DMS53 treated with DMSO at 0.1 percent for 48 hours (cell line): Measurements from ENCODE around the gene RCAN3.
"Not testable (repeated sequence)": the region's sequence is repeated elsewhere in the genome, so short reads cannot be mapped to it uniquely, and the experiment has no call there.

Source experiments
- DNase-seq: peaks from one replicate; lab custom pipeline; 2025; ENCODE audit not compliant: unreplicated experiment; lab: John Stamatoyannopoulos, UW

The RCAN3 gene

DNA sequence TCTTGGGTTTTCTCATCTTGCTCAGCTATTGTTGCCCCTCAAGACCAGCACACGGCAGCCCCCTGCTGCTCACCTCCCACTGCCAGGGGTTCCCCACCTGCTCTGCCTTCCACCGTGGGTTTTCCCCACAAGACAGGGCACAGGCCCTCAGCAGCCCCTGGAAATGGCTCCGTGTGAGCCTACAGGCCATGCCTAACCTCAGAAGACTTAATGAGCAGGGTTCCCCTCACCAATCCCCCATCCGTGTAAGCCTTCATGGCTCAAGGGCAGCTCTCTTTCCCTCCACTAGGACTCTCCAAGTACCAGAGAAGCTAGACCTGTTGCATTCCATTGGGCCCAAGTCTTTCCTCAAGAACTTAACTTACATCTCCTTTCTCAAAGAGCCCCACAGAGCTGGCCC, 18.4 kb upstream of the RCAN3 start:
- DNase-seq: no peak

DNA sequence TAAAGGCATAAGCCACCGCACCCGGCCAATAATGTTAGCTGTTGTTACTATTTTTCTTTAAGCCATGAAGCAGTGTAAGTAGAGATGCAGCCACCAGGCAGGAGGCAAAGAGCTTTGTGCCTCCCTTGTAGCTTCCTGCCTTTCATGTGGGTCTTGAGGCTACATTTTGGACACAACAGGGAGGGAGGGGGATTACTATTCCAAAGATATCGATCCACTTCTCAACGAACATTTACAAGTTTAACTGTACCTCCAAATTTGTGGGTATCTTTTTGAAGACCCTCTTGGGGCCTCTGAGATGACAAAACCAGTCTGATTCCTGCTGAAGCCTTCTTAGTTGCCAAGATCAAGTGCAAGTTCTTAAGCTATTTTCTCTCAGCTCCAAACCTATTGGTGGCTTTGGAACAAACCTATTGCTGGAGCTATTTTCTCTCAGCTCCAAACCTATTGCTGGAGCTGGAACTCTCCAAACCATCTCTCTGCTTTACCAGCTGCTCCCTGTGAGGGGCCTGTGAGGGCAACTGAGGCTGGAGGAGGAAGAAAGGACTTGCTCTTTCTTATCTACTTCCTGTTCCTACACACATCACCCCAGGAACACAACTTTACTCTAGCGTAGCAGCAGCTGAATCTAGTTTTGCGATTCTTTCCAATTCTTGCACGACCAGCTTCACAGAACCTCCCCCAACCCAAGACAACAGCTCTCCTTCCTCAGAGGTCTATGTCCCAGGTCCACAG, 16.1 kb upstream of the RCAN3 start:
- no peak for DNase-seq

DNA sequence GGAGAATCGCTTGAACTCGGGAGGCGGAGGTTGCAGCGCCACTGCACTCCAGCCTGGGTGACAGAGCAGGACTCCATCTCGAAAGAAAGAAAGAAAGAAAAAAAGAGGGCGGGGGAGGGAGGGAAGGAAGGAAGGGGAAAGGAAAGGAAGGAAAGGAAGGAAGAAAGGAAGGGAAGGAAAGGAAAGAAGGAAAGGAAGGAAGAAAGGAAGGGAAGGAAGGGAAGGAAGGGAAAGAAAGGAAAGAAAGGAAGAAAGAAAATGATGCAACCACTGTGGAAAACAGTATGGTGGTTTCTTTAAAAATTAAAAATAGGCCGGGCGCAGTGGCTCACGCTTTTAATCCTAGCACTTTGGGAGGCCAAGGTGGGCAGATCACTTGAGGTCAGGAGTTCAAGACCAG, 15.2 kb upstream of the RCAN3 start:
- DNase-seq: no peak

DNA sequence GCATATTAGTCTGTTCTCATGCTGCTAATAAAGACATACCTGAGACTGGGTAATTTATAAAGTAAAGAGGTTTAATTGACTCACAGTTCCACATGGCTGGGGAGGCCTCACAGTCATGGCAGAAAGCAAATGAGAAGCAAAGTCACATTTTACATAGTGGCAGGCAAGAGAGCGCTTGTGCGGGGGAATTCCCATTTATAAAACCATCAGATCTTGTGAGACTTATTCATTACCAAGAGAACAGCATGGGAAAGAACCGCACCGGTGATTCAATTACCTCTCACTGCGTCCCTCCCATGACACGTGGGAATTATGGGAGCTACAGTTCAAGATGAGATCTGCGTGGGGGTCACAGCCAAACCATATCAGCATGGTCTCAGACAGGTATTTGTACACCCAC, 14.5 kb upstream of the RCAN3 start:
- DNase-seq: not testable (repeated sequence)

DNA sequence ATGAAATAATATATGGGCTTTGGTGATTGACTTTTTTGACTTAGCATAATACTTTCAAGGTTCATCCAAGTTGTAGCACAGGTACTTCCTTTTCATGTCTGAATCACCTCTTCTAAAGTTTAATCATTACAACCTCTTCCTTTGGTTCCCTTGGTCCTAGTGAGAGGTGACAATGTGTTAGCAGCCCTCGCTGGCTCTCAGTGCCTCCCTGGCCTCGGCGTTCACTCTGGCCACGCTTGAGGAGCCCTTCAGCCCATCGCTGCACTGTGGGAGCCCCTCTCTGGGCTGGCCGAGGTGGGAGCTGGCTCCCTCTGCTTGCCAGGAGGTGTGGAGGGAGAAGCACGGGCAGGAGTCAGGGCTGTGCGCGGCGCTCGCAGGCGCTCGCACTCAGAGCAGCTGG, 13.0 kb upstream of the RCAN3 start:
- no peak for DNase-seq

DNA sequence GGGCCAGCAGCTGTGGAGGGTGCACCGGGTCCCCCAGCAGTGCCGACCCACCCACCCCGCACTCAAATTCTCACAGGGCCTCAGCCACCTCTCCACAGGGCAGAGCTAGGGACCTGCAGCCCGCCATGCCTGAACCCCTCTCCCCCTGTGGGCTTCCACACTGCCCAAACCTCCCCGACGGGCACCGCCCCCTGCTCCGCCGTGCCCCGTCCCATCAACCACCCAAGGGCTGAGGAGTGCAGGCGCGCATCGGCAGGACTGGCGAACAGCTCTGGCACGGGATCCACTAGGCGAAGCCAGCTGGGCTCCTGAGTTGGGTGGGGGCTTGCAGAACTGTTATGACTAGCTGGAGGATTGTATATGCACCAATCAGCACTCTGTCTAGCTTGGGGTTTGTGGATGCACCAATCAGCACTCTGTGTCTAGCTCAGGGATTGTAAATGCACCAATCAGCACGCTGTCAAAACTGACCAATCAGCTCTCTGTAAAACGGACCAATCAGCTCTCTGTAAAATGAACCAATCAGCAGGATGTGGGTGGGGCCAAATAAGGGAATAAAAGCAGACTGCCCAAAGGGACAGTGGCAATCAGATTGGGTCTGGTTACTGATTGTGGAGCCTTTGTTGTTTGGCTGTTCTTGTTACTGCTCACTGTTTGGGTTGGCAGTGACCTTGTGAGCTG, 12.4 kb upstream of the RCAN3 start:
- no peak for DNase-seq

DNA sequence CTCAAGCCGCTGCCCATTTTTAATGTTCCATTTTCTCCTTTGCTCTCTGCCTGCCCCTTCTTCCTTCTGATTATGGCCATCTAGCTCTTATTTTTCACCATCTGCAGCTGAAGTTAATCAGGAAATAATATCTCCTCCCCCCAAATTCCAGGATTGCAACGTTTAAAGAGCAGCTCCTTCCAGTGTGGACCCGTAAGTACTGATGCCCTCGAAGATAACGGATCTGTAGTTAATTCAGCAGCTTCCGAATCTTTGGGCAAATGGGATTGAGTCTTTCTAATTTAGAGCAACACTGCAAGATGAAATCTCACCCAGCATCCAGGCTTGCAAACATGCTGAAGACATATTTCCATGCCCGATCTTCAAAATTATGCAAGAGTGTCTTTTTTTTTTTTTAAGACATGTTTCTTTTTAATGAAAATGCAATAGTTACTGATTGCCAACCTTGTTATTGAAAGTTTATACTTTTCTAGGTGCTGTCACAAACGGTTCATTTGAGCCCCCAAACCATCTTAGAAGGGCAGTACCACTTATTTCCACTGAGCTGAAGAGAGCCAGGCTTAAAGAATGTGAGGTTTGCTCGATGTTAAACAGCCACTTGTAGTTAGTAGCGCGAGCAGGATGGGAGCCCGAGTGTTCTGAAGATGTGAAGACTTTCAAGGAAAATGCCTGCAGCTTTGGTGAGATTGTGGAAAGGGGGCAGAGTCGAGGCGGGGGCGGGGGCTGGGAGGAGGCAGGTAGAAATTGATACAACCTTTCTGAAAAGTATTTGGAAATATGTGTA, 10.9 kb upstream of the RCAN3 start:
- DNase-seq: no peak

DNA sequence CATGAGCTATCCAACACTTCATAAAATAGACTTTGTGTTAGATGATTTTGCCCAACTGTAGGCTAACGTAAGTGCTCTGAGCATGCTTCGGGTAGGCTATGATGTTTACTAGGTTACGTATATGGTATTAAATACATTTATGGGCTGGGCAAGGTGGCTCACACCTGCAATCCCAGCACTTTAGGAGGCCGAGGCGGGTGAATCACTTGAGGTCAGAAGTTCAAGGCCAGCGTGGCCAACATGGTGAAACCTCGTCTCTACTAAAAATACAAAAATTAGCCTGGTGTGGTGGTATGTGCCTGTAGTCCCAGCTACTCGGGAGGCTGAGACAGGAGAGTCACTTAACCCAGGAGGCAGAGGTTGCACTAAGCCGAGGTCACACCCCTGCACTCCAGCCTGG, 9.7 kb upstream of the RCAN3 start:
- DNase-seq: not testable (repeated sequence)

DNA sequence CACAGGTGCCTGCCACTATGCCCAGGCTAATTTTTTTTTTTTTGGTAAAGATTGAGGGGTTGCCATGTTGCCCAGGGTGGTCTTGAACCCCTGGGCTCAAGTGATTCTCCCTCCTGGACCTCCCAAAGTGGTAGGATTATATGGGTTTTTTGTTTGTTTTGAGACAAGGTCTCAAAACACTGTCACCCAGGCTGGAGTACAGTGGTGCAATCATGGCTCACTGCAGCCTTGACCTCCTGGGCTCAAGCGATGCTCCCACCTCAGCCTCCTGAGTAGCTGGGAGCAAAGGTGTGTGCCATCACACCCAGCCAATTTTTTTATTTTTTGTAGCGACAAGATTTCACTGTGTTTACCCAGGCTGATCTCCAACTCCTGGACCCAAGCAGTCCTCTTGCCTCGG, 8.9 kb upstream of the RCAN3 start:
- DNase-seq: no peak

DNA sequence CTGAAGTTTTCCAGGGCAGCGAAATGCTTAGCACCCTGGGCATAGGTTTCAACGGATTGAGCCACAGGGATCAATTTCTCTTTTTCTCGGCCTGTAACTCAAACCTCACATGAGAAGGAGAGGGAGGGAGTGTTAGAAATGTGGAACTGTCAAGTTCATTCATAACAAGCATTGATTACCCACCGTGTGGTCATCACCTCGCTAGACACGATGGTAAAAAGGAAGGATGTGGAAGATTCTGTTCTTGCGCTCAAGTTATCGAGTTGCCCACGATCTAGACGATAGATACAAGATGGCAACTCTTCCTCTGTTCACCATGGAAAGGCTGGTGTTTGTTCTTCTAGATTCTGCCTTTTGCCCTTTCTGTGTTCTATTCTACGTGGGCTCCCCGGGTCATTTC, 4.0 kb upstream of the RCAN3 start:
- DNase-seq: no peak

DNA sequence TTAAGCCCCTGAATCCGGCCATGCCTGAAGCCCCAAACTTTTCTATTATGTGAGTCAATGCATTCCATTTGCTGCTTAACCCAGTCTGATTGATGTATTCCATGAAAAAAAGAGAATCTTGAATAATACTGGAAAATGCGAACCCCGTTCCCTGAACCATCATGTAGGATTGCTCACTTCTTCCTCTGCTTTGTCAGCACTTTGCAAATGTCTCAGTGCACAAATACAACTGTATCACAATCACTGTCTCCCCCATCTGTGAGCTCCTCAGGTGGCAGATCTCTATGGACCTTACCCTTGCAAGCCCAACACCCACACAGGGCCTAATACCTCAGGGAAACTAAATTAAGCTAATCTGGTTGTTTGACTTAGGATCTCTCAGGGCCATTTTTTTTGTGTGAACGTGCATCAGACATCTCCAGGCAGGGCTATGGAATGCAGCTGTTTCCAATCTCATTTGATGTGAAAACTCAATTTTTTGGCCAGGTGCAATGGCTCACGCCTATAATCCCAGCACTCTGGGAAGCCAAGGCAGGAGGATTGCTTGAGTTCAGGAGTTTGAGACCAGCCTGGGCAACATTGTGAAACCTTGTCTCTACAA, 2.1 kb upstream of the RCAN3 start:
- DNase-seq: no peak

DNA sequence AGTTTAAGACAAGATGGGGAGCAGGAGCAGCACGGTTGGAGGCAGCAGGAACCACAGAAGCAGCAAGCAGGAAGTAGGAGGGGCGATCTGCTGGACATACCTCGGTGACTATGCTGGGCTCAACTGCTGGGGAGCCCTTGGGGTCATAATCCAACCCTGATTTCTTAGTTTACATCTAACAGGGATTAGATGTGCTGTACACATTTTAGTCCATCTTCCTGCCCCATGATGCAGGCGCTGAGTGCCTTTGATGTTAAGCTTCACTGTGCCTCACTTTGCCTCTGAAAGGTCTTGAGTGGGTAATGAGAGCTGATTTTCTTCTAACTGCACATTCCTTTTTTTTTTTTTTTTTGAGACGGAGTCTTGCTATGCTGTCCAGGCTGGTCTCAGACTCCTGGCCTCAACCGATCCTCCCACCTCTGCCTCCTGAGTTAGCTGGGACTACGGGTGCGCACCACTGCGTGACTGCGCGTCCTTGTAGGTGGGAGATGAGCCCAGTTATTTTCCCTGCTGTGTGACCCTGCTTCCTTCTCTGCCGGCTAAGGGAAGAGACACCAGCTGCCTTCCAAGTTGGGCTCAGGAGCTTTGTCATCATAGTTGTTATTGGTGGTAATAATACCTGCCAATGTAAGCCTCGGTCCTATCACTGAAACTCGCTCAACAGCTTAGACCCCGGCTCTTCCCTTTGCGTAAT, 1.1 kb upstream of the RCAN3 start:
- peak; percentile 75 for DNase-seq

DNA sequence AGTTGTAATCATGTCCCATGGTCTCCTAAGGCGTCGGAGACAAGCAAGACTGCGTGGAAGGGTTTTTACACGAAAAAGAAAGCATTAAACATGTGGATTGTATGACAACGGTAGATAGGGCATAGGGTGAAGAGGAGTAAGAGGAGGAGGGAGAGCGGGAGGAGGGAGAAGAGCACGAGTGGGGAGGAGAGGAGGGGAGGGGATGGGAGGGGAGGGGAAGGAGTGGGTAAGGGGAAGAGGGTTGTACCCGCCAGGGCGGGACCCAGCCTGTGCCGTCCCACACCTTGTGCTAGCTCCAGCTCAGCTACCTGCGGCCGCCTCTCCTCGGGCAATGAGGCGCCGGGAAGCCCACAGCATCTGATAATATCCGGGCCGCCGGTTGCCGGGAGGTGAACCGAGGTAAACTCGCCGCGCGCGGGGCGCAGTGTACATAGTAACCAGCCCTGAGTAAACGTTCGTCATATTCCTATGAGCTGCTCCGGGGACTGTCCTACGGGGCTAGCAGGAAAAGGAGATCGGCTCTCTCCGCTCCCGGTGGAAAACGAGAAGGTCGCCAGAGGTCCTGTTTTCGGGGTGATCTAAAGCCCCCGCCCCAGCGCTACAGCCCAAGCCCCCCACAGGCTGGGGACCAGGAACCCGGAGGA, 449 bp upstream of the RCAN3 start:
- peak; percentile 79 for DNase-seq

DNA sequence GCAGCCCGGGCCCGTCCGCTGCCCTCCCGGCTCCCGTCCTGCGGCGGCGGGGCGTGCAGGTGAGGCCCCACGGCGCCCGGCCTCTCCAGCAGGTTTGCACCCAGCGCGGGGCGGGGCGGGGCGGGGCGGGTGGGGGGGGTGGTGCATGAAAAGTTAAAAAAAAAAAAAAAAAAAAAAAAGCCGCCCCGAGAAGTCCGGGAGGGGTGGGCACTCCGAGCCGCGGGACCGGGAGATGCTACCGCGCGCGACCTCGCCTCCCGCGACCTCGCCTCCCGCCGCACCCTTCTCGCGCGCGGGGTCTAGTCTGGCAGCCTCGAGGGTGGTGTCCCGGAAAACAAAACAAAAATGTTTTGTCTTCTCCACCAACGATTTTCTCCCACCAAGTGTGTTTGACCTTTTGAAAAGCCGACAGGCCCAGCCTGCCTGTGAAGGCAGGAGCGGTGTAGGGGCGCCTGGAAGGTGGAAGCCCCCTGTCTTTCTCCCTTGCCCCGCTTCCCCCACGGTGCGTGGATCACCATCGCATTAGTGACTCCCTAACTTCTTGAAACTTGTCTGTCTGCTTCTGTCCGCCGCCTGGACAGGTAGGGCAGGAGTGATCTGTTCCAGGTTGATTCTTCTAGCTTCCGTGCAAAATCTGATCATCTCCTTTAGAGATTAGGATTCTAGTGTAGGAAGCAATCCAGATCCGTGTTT, 569 bp downstream of the RCAN3 start:
- DNase-seq: no peak

DNA sequence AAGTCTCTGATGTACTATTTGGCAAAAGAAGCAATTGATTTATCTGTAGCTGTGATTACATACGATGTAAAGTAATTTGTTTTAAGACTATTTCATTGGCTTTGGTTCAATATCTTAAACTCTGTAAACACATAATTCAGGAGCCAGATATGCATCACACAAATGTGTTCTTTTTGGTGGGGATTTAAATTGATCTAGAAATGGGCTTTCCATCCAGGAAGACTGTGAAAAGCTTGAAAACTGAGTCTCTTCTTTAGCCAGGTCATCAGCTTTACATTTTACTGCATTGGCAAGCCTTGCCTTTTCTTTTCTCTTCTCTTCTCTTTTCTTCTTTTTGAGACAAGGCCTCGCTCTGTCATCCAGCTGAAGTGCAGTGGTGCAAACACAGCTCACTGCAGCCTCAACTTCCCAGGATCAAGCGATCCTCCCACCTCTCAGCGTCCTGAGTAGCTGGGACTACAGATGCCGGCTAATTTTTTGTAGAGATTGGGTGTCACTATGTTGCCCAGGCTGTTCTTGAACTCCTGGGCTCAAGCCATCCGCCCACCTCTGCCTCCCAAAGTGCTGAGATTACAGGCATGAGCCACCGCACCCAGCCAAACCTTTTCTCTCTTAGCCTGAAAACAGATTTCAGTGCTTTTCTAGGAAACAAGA, 1.4 kb downstream of the RCAN3 start:
- DNase-seq: no peak

DNA sequence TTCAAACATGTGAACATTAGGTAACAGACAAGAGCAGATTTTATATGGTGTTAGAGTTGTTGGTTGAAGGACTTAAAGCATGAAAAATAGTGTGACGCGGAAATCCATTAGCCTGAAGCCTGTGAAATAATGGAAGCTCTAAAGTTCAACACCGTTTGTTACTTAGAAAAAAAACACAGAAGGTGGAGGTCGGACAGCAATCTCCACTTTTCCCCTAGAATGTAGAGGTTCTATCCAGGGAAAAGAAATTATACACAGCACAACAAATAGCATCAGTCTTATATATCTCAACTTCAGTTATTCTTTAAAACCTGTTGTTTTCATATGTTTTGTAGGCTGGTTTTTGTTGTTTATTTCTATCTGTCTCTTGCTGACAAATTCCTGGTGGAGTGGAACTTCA, 1.9 kb downstream of the RCAN3 start:
- no peak for DNase-seq

DNA sequence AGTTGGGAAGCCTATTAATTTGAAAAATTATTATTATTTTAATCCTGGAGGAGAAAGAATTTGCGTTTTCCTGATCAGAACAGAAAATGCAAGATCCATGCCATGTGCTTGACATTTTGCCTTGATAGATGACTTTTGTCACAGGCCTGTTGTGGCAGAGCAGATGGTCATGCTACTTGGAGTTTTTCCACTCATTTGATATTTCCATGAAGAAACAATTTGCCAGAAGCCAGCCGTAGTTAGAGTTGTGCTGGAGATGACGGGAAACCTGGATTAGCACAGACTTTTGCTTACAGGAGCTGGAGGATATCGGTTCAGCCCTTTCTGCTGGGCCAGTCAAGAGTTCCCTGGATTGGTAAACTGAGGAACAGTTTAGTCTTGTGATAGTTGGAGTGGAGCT, 3.2 kb downstream of the RCAN3 start:
- DNase-seq: no peak

DNA sequence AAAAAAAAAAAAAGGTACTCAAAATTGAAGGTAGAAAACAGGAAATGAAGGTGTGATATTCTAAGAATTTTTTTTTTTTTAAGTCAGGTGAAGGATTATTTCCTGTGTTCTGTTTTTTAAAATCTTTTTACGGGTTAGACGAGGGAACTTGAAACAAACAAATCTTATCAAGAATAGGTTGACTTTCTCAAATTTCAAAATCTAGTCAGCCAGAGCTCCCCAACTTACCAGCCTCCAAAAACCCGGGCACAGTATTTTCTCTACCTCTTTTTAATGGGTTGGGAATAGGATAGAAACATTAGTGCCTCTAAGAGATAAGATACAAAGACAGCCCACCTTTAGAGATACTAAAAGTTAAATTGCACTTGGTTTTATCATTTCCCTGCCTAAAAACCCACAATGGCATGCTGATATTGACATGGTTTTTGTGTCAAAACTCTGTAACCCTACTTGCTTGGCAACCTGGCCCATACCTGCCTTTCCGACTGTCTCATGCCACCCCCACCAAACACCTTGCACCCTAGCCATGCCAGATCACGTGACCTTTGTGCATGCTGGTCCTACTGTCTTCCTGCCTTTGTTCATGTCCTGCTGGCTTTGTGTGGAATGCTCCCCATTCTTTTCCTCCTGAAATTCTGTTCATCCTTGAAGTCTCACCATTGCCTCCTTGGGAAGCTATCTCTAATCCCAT, 4.2 kb downstream of the RCAN3 start:
- DNase-seq: no peak

DNA sequence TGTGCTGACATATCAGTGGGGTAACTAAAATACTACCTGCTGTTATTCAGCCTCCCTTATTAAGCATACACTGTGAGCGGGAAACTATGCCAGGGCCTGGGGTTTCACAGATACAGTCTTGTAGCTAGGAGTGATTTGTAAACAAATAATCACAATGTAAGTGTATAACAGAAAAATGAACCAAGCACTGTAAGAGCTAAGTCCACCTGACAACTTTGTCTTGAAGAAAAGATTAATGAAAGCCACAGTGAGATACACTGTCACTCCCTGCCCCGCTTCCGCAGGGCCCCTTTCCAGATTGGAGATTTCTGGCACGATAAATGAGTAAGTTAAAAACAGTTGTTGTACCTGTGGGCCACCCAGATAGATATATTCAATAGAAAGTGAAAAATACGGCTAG, 4.8 kb downstream of the RCAN3 start:
- DNase-seq: no peak
